SJCRH30 (cell line): ENCODE data around the gene FARS2. TPM values are rescaled to one million over a fixed set of nuclear protein-coding genes. Genes with fewer than 3 reads are reported as not detected.

ENCODE experiments used
- DNase-seq, 2 experiments: peaks; one replicate each; pipeline ENCODE4 v3.0.0-alpha.2; 2015 to 2020
- H3K27ac ChIP-seq: fragments of 250-450 bp; sonication (Bioruptor Pico); 2 replicates; pipeline ENCODE4 v1.5.1; 2020; ENCODE audit warnings: mild to moderate bottlenecking, moderate library complexity
- H3K27me3 ChIP-seq: fragments of 250-450 bp; sonication (Bioruptor Pico); 2 replicates; pipeline ENCODE4 v1.5.1; 2020; ENCODE audit warnings: mild to moderate bottlenecking, moderate library complexity
- H3K36me3 ChIP-seq: fragments of 250-450 bp; sonication (Bioruptor Pico); 2 replicates; pipeline ENCODE4 v1.5.1; 2020; ENCODE audit warnings: mild to moderate bottlenecking, moderate library complexity
- H3K4me1 ChIP-seq: fragments of 250-450 bp; sonication (Bioruptor Pico); 2 replicates; pipeline ENCODE4 v1.5.1; 2020; ENCODE audit warnings: mild to moderate bottlenecking, moderate library complexity
- H3K4me3 ChIP-seq: fragments of 250-450 bp; sonication (Bioruptor Pico); 2 replicates; pipeline ENCODE4 v1.5.1; 2020; ENCODE audit warnings: mild to moderate bottlenecking, moderate library complexity
- H3K9me3 ChIP-seq: fragments of 250-450 bp; sonication (Bioruptor Pico); replicated peaks from 2 replicates; pipeline ENCODE4 v1.5.1; 2020; ENCODE audit warnings: mild to moderate bottlenecking, moderate library complexity
- total RNA-seq: library from RNA; depleted of rRNA; stranded (reverse); fragments of >200 nt; shearing (Covaris generic); gene quantifications from 2 replicates; pipeline ENCODE4 v1.2.3, GENCODE V29; 2014

The FARS2 gene
- total RNA-seq, 1 experiment from 2014 or later, result 10.5 TPM

DNA sequence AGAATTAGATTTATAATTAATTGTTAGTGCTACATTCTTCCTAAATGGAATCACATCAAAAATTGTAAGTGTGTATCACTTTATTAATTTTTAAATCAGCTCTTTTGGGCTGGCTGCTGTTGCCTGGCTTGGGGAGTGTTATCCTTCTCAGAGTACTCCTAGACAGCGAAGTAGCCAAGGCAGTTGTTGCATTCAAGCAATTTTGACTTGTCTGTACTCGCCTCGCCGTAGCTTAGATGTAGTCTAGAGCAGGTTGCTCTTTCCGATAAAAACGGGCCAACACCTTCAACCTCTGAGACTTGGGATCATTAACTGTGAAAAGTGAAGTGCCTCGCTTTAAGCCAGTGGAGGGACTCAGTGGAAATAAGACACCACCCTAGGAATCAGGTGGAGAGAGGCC, 151.3 kb downstream of the FARS2 start:
- Histone ChIP-seq H3K27me3 (no peaks in the 10 kb centered on the region), H3K4me3 (no peak overlapping the region), H3K9me3 (no peaks in the 10 kb centered on the region), H3K36me3 (no peaks in the 10 kb centered on the region), H3K27ac (no peak overlapping the region), H3K4me1 (peaks cover 10% of the 10 kb centered on the region)
- no peak for DNase-seq

- Histone ChIP-seq H3K4me1 (peaks cover 7% of the 10 kb centered on the region), H3K36me3 (no peaks in the 10 kb centered on the region), H3K4me3 (no peak overlapping the region), H3K27ac (no peak overlapping the region), H3K27me3 (no peaks in the 10 kb centered on the region), H3K9me3 (no peaks in the 10 kb centered on the region)
- no peak for DNase-seq
These were observed 154.9 kb downstream of the FARS2 start for GRCh38 chr6:5416250-5416649.

- Histone ChIP-seq H3K4me3 (no peak overlapping the region), H3K27me3 (no peaks in the 10 kb centered on the region), H3K36me3 (no peaks in the 10 kb centered on the region), H3K27ac (no peak overlapping the region), H3K4me1 (no peaks in the 10 kb centered on the region), H3K9me3 (no peaks in the 10 kb centered on the region)
- DNase-seq, result peak; percentile 30 to 61
These were observed 161.1 kb downstream of the FARS2 start for GRCh38 chr6:5422321-5422915.

GRCh38 chr6:5423251-5423650, 161.9 kb downstream of the FARS2 start:
- DNase-seq, result no peak
- H3K9me3 ChIP-seq, result no peaks in the 10 kb centered on the region
- H3K4me1 ChIP-seq, result no peaks in the 10 kb centered on the region
- H3K36me3 ChIP-seq, result no peaks in the 10 kb centered on the region
- no peak overlapping the region for H3K27ac ChIP-seq
- no peak overlapping the region for H3K4me3 ChIP-seq
- no peaks in the 10 kb centered on the region for H3K27me3 ChIP-seq

DNA sequence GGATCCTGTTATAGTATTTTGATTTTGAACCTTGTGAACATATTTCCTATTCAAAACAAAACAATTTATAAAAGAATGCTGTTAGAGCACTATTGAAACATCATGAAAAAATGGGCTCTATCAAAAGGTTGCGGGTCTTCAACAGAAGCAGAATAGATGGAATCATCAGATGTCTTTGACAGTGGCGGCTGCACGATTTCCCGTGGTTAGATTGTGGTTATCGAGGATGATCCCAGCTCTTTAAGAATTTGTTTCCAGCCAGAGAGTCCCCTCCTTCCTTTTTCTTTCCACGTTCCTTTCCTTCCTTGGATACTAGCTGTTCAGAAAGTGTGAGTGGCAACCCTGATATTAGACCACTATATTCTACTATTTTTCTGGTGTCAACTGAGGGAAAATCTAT, 163.4 kb downstream of the FARS2 start:
- Histone ChIP-seq H3K27ac (no peak overlapping the region), H3K36me3 (no peaks in the 10 kb centered on the region), H3K4me3 (no peak overlapping the region), H3K9me3 (no peaks in the 10 kb centered on the region), H3K4me1 (no peaks in the 10 kb centered on the region), H3K27me3 (no peaks in the 10 kb centered on the region)
- peak in 1 of 2 experiments; percentile 6 for DNase-seq

DNA sequence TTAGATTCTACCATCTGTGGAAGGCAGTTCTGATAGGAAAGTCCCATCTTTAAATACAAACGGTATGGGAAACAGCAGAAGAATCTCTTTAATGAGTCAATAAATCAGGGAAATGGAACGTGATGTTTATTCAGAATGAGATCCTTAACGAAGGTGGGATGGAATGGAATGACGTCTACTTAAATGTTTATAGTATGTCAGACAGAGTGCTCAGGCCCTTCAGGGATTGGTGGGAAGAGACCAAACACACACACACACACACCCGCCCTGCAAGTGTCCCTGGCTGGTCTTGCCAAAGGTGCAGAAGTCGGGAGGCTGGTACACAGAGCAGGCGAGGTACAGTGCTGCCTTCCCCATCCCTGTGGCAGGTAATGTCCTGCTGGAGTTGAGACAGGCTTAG, 164.0 kb downstream of the FARS2 start:
- Histone ChIP-seq H3K27me3 (no peaks in the 10 kb centered on the region), H3K4me3 (no peak overlapping the region), H3K4me1 (no peaks in the 10 kb centered on the region), H3K27ac (no peak overlapping the region), H3K9me3 (no peaks in the 10 kb centered on the region), H3K36me3 (no peaks in the 10 kb centered on the region)
- no peak for DNase-seq

GRCh38 chr6:5425797-5426196, 164.5 kb downstream of the FARS2 start:
- Histone ChIP-seq H3K9me3 (no peaks in the 10 kb centered on the region), H3K4me3 (no peak overlapping the region), H3K36me3 (no peaks in the 10 kb centered on the region), H3K27me3 (no peaks in the 10 kb centered on the region), H3K4me1 (no peaks in the 10 kb centered on the region), H3K27ac (no peak overlapping the region)
- DNase-seq, result peak in 1 of 2 experiments; percentile 4

DNA sequence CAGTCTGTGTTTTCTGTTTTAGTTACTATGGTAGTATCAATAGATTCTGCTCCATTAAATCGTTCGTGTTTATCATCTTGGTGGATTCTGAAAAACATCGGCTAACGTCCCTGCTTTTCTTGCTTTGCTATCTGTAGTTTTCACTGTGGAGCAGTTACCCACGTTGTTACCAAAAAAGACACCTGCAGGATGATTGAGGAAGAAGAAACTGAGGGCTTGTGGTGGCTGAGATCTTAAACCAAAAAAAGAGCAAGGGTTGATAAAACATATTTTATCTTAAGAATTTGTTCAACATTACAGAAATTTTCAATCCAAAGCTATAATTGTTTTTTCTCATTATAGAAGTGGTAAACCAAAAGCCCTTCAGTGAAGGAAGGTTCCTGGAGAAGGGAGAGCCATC, 166.3 kb downstream of the FARS2 start:
- no peak for DNase-seq
- Histone ChIP-seq H3K4me3 (no peak overlapping the region), H3K27ac (no peak overlapping the region), H3K9me3 (no peaks in the 10 kb centered on the region), H3K4me1 (no peaks in the 10 kb centered on the region), H3K36me3 (no peaks in the 10 kb centered on the region), H3K27me3 (no peaks in the 10 kb centered on the region)

DNA sequence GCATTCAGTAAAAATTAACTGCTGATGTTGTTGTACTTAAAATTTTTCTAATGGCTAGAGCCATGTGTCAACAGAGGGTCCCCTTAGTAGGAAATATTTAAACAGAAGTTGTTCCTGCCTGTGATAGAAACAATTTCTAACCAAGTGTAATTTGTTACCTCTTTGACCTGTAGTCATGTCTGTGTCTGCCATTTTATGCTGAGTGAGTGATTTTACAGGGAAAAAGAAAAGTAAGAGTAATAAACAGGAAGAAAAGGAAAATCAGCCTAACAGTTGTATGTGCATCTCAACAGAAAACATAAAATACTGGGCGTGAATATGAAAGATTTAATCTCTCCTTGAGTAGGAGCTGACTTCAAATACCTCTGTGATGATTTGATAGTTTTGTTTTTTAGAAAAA, 172.0 kb downstream of the FARS2 start:
- H3K36me3 ChIP-seq, result no peaks in the 10 kb centered on the region
- no peaks in the 10 kb centered on the region for H3K9me3 ChIP-seq
- DNase-seq, result no peak
- no peaks in the 10 kb centered on the region for H3K4me1 ChIP-seq
- no peaks in the 10 kb centered on the region for H3K27me3 ChIP-seq
- H3K27ac ChIP-seq, result no peak overlapping the region
- no peak overlapping the region for H3K4me3 ChIP-seq

DNA sequence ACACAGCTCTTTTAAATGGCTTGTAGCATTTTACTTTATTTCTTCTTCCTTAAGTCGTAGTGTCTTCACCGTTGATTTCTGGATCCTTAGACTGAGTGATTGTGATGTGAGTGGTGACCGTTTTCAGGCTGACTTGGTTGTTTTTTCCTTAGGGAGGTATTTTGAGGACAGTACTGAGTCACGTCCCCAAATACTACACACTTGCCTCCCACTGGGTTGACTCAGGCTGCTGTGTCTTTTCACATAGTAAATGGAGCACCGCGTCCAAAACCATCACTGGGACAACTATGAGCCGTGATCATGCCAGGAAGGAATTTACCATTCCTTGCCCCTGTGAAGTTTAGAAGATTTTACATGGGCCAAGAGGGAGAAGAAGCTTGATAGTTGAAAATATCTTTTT, 174.1 kb downstream of the FARS2 start:
- Histone ChIP-seq H3K27ac (no peak overlapping the region), H3K36me3 (no peaks in the 10 kb centered on the region)
- no peak for DNase-seq

GRCh38 chr6:5438922-5439584, 177.7 kb downstream of the FARS2 start:
- Histone ChIP-seq H3K27me3 (no peaks in the 10 kb centered on the region), H3K4me3 (no peak overlapping the region), H3K27ac (no peak overlapping the region), H3K9me3 (no peaks in the 10 kb centered on the region), H3K4me1 (no peaks in the 10 kb centered on the region; the same call in 1 of the 2 replicates), H3K36me3 (no peaks in the 10 kb centered on the region)
- DNase-seq, result no peak

More for the DNA sequence above, 174.1 kb downstream of the FARS2 start:
- H3K4me1 ChIP-seq, result no peaks in the 10 kb centered on the region
- H3K27me3 ChIP-seq, result no peaks in the 10 kb centered on the region
- H3K4me3 ChIP-seq, result no peak overlapping the region
- H3K9me3 ChIP-seq, result no peaks in the 10 kb centered on the region

DNA sequence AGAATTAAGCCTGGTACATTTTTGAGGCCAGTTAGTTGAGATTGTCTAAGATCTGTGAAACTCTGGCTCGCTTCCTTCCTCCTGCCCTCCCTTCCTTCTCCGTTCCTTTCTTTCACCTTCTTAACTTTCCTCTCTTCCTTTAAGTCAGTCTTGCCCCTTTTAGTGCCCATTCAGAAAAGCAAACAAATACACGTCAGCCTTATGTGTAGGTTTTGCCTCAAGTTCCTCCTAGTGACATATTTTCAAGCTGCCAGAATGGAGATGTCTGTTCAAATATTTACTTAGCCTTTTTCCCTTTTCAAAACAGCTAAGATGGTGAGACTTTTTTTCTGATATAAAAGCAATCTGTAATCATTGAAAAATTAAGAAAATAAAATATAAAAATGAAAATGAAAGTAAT, 178.4 kb downstream of the FARS2 start:
- no peaks in the 10 kb centered on the region for H3K36me3 ChIP-seq
- no peaks in the 10 kb centered on the region for H3K9me3 ChIP-seq
- H3K4me3 ChIP-seq, result no peak overlapping the region
- no peaks in the 10 kb centered on the region for H3K27me3 ChIP-seq
- no peaks in the 10 kb centered on the region; the same call in 1 of the 2 replicates for H3K4me1 ChIP-seq
- no peak for DNase-seq
- H3K27ac ChIP-seq, result no peak overlapping the region

DNA sequence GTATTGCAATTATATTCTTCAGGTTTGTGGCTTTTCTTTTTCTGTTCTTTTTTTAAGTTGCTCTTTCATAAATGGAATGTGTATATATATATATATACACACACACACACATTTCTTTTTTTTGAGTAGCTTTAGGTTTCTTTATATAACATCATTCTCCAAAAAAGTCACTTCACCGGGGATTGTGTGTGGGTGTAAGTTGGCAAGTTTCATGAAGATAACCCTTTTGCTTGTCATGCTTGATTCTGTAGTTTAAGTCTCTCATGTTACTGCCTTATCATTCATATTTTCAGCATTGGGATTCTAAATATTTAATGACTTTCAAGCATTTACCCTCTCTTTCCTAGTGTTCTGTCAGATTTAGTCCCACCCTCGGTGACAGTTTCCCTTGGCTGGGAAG, 181.0 kb downstream of the FARS2 start:
- no peak for DNase-seq
- Histone ChIP-seq H3K9me3 (no peaks in the 10 kb centered on the region), H3K27ac (no peak overlapping the region)

DNA sequence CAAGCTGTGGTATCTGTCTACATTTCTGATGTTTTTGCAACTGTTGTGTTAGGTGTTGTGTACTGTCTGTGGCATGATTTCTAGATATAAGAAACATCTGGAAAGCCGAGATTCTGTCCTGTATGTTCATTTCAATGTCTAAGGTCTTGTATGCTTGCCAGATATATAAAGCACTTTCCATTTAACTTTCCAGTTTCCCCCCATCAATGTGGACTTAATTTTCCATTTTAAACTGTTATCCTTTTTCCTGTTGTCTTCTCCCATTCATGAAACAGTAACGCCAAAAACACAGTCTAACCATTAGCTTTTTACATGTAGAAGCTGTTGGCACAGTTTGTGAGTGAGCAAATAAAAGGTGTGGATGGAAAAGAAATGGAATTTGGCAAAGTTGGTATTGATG, 181.6 kb downstream of the FARS2 start:
- Histone ChIP-seq H3K27ac (no peak overlapping the region), H3K4me3 (no peak overlapping the region), H3K4me1 (no peaks in the 10 kb centered on the region; the same call in 1 of the 2 replicates), H3K9me3 (no peaks in the 10 kb centered on the region), H3K36me3 (no peaks in the 10 kb centered on the region), H3K27me3 (no peaks in the 10 kb centered on the region)
- DNase-seq, result no peak

More for the DNA sequence above, 181.0 kb downstream of the FARS2 start:
- Histone ChIP-seq H3K4me1 (no peaks in the 10 kb centered on the region; the same call in 1 of the 2 replicates), H3K36me3 (no peaks in the 10 kb centered on the region), H3K27me3 (no peaks in the 10 kb centered on the region), H3K4me3 (no peak overlapping the region)

DNA sequence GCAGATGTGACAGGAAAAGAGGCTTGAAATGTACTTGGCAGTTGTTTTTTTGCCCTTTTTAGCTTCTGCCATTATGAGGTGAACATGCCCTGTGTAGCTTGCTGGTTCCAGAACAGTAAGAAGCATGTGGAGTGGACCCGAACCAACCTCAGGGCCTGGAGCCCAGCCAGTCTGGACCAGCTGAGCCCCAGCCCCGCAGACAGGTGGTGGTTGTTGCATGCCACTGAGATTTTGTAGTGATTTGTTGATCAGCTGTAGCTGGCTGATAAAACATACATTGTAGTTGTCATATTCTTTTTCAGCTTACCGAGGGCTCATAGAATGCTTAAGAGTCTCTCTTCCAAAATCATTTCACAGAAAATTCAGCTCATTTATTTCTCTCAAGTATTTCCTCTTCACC, 182.2 kb downstream of the FARS2 start:
- no peak for DNase-seq
- Histone ChIP-seq H3K27ac (no peak overlapping the region), H3K27me3 (no peaks in the 10 kb centered on the region), H3K36me3 (no peaks in the 10 kb centered on the region), H3K9me3 (no peaks in the 10 kb centered on the region), H3K4me3 (no peak overlapping the region), H3K4me1 (no peaks in the 10 kb centered on the region; the same call in 1 of the 2 replicates)
